Lower leg skin (tissue), 4 donors: ENCODE measurements around the gene RILPL2. TPM values are rescaled to one million over a fixed set of nuclear protein-coding genes. Genes with fewer than 3 reads are reported as not detected.

Experiments
- DNase-seq, 2 donors: peaks; one replicate each; pipeline ENCODE4 v3.0.0-alpha.2; 2019; ENCODE audit warnings: low spot score in 2 of 2
- H3K4me3 ChIP-seq: fragments of 200-600 bp; sonication (generic); 2 replicates; pipeline ENCODE4 v1.5.1; 2017; ENCODE audit warnings: mild to moderate bottlenecking, low read depth; ENCODE audit not compliant: poor library complexity, severe bottlenecking
- CTCF ChIP-seq, 3 donors: fragments of 450-650 bp; IDR thresholded peaks; one replicate each; pipeline ENCODE4 v1.5.1; 2016; ENCODE audit warnings: antibody characterized with exemption in 3 of 3, mild to moderate bottlenecking in 3 of 3, moderate library complexity in 2 of 3
- POLR2A ChIP-seq, 2 donors: fragments of 450-650 bp; IDR thresholded peaks; one replicate each; pipeline ENCODE4 v1.6.1; 2016 to 2017; ENCODE audit warnings: antibody characterized with exemption in 2 of 2, mild to moderate bottlenecking in 1 of 2, moderate library complexity in 1 of 2
- WGBS, 2 donors: methylation state at CpG; one replicate each; pipeline ENCODE4 v1.1.5; 2018; 5-methylcytosine and 5-hydroxymethylcytosine counted together
- intact Hi-C: fragments of 100-400 bp; cut with DNase I; formaldehyde crosslinking; loops from one replicate; pipeline ENCODE4 v1.15.0; 2023; ENCODE audit warnings: low total_unique reads
- total RNA-seq, 4 donors: library from RNA; depleted of rRNA; stranded (reverse); fragments of >200 nt; gene quantifications; one replicate each; pipeline ENCODE4 v1.1.0, GENCODE V29; 2016

RILPL2 gene
- total RNA-seq, 4 donors from 2014 or later = 2.8 to 5.6 (median 4.2) TPM

DNA sequence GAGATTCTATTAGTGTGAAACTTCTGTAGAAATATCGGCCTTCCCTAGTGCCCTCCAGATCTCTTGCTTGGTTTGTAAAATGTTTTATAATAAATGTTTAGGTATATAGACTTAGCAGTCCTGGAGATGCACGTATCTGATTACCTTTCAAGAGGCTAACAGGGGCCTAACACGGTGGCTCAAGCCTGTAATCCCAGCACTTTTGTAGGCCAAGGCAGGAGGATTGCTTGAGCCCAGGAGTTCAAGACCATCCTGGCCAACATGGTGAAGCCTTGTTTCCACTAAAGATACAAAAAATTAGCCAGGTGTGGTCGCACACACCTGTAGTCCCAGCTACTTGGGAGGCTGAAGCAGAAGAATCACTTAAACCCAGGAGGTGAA is 9.8 kb upstream of the RILPL2 start:
- TF ChIP-seq POLR2A (IDR thresholded peaks at IDR 0.05) = no peak
- no peak for TF ChIP-seq CTCF (IDR thresholded peaks at IDR 0.05)
- intact Hi-C loops = no loop called here
- DNase-seq = no peak
- WGBS, 2 donors = 48 to 53% methylated on average over 4 of the region's 4 CpGs
- H3K4me3 ChIP-seq = no peak overlapping the region

- DNase-seq = no peak
- intact Hi-C loops = no loop called here
- TF ChIP-seq CTCF (IDR thresholded peaks at IDR 0.05) (no peak), POLR2A (IDR thresholded peaks at IDR 0.05) (no peak)
- 32 to 42% methylated on average over 18 of the region's 18 CpGs for WGBS, 2 donors
- H3K4me3 ChIP-seq = no peak overlapping the region
These were observed 9.2 kb upstream of the RILPL2 start for GRCh38 chr12:123445388-123446332.

DNA sequence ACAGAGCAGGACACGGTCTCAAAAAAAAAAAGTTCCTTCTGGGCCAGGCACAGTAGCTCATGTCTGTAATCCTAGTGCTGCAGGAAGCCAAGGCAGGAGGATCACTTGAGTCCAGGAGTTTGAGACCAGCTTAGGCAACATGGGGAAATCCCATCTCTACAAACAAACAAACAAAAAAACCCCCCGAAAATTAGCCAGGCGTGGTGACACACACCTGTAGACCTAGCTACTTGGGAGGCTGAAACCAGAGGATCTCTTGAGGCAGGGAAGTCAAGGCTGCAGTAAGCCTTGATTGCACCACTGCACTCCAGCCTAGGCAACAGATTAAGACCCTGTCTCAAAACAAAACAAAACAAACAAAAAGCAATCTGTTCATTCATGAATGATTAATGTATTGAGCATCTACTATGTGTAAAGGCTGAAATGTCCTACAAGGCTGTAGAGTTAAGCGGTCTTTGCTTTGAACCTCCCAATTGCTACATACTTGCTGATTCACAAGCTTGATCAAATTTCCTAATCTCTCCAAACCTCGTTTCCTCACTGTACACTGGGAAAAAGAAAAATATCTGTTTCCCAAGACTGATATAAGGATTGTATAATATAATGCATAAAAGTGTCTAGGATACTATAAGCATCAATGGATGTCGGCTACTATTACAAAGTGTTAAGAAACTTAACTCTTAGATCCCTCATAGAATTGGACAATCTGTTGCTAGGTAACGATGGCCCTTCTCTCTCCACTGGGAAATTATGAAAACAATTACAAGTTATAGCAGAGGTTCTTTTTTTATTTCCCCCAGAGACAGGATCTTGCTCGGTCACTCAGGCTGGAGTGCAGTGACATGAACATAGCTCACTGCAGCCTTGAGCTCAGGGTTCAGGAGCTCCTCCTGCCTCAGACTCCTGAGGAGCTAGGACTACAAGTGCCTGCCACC is 7.9 kb upstream of the RILPL2 start:
- intact Hi-C loops = no loop called here
- no peak overlapping the region for H3K4me3 ChIP-seq
- WGBS, 2 donors = 78 to 81% methylated on average over 8 of the region's 8 CpGs
- DNase-seq = no peak
- TF ChIP-seq CTCF (IDR thresholded peaks at IDR 0.05) (no peak), POLR2A (IDR thresholded peaks at IDR 0.05) (no peak)

DNA sequence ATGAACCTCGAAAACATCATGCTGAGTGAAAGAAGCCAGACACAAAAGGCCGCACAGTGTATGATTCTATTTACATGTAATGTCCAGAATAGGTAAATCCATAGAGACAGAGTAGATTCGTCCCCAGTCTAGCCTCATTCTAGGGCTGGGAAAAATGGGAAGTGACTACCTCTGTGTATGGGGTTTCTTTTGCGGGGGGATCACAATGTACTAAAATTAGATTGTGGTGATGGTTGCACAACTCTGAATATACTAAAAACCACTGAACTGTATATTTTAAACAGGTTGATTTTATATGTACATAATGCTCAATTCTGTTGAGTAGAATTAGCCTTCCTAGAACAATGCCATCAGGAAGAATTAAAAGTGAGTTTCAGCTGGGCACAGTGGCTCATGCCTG is 6.3 kb upstream of the RILPL2 start:
- intact Hi-C loops = no loop called here
- DNase-seq = no peak
- no peak overlapping the region for H3K4me3 ChIP-seq
- no peak for TF ChIP-seq POLR2A (IDR thresholded peaks at IDR 0.05)
- no peak for TF ChIP-seq CTCF (IDR thresholded peaks at IDR 0.05)
- 84 to 86% methylated on average over 4 of the region's 4 CpGs for WGBS, 2 donors

DNA sequence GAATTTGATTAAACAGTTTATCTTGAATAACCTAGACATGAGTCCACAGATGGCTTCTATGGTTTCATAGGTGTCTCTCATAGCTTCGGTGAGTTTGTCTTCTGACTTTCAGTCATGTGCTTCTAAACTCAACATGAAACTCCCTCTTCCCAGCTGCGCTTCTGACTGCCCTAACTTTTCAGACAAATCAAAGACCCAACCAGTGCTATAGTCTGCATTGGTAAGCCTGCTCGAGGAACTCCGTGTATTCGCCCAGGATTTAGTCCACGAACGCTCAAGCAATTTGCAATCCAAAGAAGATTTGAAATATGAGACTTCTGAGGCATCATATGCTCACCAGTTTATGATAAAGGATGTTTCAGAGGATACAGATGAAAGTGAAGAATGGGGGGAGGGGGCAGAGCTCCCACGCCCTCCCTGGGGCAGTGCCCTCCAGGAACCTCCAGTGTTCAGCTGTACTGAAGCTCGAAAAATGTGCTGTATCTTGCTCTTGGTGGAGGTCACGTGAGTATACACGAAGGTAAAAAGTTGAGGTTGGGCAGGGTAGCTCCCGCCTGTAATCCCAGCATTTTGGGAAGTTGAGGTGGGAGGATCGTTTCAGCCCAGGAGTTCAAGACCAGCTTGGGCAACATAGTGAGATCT is 5.2 kb upstream of the RILPL2 start:
- no peak for DNase-seq
- TF ChIP-seq CTCF (IDR thresholded peaks at IDR 0.05) (no peak), POLR2A (IDR thresholded peaks at IDR 0.05) (no peak)
- no peak overlapping the region for H3K4me3 ChIP-seq
- intact Hi-C loops = no loop called here
- WGBS, 2 donors = 88% methylated on average over 13 of the region's 13 CpGs
